Raji (cell line): ENCODE data around the gene SLC37A3.

Experiments used
- POLR2A ChIP-seq: IDR thresholded peaks from 2 replicates; pipeline ENCODE4 v1.6.1; 2011; ENCODE audit warnings: low read depth, low read length, control low read depth; ENCODE audit not compliant: insufficient read depth

The SLC37A3 gene

DNA sequence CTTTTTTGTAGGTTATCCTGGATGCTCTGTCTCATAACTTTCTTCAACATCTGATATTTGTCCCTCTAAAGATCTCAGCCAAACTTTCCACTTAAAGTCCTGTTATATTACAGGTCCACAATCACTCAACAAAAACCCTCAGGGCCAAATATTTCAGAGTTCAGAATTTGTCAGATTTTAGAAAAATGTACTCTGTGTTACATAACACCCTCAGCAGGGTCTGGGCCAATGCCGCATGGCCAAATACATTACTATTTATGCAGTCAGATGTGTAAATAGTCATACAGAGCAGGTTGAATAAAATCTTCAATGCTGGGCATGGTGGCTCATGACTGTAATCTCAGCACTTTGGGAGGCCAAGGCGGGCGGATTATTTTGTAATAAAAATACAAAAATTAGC lies 17.0 kb upstream of the SLC37A3 start:
- TF ChIP-seq POLR2A: no peak

DNA sequence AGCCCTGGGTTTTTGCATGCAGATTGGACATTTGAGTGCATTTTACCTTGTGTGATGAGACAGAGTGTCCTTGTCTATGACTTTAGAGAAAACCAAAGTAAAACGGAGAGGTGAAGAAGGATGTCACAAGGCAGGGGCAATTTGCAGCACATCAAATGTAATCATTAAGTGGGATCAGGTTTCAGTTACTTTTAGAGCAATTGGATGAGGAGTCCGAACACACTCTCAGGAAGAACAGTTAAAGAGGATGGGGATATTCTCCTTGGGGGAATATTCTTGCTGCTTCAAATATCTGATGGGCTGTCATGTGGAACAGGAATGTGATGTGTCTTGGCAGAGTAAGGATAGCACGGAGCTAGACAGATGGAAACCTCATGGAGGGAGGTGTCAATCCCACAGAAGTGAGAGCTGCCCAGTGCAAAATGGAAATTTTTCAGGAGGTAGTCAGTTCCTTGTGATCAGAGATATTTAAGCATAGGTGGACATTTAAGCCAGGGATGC lies 6.3 kb upstream of the SLC37A3 start:
- TF ChIP-seq POLR2A: no peak

DNA sequence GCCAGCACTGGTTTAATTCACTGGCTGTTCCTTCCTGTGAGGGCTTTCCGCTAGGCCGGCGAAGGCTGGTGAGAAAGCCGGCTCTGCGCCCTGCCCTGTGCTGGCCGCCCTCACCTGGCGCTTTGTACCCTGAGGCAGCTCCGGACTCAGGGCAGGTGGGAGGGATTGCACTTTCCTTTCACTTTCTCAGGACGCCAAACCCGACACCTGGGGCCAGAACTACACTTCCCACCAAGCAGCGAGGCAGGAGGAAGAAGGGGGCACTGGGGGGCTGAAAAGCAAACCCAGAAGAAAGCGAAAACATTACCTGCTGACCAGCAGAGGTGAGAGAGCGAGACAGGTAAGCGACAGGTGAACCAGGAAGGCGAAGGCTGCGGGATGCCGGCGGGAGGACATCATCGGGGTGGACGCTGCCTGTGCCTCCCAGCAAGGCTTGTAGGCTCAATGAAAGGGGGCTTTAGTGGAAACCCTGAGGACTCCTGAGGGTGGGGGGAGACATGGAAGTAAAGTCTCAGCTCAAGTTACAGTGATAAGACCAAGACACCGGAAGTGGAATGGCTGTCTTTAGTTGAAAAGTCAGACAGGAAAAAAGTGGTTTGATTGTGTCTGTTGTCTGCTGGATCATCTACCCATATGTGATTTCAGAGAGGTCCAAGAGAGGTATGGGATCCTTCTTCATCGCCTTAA lies 5.7 kb upstream of the SLC37A3 start, which contains the start of gene RAB19:
TSS of gene RAB19 (plus strand) at position 181 of the 687 bp plus-strand sequence. CDS start 3,589 bp downstream, outside the sequence.
- TF ChIP-seq POLR2A: no peak

DNA sequence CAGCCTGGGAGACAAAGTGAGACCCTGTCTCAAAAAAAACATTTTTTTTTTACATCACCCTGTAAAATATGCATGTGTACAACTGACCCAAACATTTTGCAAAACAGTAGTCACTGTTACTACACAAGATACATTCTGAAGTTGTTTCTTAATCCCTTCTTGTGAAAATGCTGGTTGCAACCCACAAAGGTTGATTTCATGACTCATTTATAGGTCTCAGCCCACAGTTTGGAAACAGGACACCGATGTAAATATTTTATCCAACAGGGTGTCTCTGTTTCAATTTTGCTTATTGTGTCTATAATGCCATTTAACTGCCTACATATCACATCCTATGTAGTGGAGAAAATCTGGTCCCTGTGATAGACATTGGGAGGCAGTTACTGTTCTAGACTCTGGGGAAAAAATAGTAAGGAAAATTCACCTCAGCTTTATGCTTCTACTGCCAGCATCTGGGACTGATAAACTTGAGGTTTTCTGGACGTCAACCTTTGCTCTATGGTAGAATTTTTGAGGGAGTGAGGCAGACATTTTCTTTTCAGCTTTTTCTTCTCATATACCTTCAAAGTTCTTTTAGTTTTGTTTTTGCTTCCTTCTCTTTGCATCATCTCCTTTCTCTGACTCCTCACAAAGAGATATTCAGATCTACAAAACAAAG lies 4.0 kb upstream of the SLC37A3 start:
- TF ChIP-seq POLR2A: no peak

DNA sequence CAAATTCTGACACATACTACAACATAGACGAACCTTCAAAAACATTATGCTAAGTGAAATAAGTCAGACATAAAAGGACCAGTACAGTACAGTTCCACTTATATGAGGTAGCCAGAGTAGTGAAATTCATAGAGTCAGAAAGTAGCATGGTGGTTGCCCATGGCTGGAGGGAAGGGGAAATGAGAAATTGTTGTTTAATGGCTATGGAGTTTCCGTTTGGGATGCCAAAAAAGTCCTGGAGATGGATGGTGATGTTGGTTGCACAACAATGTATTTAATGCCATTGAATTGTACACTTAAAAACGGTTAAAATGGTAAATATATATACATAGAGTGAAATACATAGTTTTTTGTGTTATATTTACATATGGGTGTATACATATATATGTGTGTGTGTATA lies 2.1 kb upstream of the SLC37A3 start:
- TF ChIP-seq POLR2A: no peak

DNA sequence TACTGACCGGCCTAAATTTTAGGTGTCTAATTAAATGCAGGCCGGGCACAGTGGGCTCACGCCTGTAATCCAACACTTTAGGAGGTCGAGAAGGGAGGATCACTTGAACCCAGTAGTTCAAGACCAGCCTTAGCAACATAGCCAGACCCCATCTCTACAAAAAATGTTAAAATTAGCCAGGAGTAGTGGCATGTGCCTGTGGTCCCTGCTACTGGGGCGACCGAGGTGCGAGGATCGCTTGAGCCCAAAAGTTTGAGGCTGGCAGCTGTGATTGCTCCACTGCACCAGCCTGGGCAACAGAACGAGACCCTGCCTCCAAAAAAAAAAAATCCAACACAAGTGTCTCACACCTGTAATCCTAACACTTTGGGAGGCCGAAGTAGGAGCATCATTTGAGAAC lies 491 bp upstream of the SLC37A3 start:
- TF ChIP-seq POLR2A: no peak

DNA sequence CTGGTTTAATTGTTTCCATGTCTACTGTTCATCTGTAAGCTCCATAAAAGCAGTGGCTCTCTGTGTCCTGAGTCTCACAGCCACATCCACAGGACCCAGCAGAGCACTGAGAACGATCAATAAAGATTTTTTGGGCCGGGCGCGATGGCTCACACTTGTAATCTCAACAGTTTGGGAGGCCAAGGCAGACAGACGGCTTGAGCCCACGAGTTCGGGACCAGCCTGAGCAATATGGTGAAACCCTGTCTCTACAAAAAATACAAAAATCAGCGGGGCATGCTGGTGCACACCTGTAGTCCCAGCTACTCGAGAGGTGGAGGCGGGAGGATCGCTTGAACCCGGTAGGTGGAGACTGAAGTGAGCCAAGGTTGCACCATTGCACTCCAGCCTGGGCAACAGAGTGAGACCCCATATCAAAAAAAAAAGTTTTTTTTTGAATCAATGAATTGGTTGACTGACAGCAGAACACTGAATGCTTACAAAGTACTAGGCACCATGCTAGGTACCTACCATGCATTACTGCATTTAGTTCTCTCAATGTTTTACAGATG lies 4.5 kb downstream of the SLC37A3 start:
- TF ChIP-seq POLR2A: no peak

DNA sequence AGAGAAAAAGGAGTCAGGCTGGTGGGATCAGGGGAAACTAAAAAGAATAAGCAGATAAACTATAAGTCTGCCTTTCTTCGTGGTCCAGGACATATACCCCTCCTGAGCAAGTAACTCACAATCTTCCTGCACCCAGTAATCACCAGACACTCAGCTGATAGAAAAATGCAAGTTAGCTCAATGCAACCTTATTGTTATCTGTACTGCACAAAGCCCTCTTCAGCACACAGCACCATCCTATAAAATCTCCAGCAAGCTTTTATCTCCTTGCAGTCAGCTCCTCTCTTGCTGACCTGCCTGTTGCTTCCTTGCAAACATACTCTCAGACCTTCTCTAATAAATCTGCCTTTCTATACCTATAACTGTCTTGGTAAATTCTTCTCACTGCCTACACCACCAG lies 6.7 kb downstream of the SLC37A3 start:
- TF ChIP-seq POLR2A: no peak

DNA sequence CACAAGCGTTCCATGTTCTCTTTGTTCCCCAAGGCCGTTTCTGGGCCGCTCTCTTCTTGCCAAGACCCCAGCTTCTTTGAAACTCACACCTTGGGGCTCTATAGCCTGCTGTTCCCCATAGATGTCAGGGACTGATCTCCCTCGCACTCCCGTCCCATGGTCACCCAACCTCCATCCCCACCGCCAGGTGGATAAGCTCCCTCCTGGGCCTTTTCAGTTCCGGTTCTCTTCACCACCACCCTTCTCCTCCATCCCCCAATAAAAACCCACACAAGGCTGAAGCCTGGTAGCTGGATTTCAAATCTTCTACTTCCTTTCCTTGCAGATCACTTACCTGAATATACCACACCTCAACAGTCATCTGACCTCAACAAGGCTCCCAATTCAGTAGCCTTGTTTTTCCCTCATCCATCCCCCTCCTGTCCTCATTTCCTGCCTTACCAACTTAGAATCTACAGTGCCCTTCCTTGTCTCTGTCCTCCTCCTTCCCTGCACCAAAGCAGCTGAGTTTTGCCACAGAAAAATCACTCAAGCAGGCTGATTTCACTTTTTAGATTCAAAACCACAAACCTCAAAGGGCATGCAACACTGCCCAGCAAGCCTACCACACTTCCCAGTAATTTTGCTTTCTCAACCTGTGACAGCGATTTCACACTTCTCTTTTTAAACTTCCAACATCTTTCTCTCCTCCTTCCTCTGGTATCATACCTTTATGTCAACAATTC lies 7.7 kb downstream of the SLC37A3 start:
- no peak for TF ChIP-seq POLR2A

DNA sequence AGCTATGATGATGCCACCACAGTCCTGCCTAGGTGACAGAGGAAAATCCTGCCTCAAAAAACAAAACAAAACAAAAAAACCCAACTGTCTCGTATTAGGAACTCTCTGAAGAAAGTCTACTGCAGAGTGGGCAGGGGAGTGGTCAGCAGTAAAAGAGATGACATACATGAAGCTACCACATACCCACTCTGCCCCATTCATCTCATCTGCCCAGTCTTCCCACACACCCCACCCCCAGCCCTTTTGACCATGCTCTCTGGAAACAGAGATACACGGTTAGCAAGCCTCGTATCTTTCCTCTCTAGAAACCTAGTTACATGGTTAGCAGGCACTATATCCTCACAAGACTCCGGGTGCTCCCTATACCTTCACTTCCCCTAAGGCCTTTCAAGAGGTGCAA lies 8.3 kb downstream of the SLC37A3 start:
- no peak for TF ChIP-seq POLR2A

DNA sequence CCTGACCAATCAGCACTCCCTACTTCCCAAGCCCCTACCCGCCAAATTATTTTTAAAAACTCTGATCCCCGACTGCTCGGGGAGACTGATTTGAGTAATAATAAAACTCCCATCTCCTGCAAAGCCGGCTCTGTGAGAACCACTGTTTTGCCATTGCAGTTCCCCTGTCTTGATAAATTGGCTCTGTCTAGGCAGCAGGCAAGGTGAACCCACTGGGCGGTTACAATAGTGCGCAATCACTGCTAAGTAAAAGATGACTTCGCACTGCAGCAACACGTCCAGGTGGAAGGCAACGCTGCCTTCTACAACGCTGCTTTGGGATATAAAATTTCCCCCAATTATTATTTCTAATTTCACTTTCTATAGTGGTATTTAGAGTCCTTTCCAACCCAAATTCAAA lies 8.9 kb downstream of the SLC37A3 start:
- TF ChIP-seq POLR2A: no peak

DNA sequence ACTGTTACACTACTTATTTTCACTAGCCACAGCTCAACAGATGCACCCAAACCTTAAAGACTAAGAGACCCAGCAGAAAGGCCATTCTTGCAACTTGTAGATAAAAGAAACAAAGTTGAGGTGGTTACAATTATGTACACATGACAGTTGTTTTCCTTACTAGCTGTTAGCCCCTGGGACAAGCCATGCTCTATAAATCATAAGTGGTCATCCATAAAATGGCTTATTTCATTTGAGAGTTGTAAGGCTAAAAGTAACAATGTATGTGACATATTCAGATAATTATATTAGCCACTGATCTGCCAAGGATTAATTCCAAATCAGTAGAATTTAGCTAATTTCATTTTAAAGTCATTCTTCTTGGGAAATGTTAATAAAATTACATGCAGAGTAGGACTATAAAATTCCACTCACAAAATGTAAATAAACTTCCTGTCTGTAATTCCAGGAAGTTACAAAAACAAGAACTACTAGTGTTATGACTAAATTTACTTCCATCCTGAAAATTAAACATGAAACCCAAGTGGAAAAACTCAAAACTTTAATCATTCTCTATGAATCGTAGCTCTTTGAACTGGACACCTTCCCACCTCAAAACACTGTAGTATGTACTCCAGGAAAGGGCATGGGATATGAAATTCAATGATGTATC lies 13.3 kb downstream of the SLC37A3 start:
- no peak for TF ChIP-seq POLR2A

DNA sequence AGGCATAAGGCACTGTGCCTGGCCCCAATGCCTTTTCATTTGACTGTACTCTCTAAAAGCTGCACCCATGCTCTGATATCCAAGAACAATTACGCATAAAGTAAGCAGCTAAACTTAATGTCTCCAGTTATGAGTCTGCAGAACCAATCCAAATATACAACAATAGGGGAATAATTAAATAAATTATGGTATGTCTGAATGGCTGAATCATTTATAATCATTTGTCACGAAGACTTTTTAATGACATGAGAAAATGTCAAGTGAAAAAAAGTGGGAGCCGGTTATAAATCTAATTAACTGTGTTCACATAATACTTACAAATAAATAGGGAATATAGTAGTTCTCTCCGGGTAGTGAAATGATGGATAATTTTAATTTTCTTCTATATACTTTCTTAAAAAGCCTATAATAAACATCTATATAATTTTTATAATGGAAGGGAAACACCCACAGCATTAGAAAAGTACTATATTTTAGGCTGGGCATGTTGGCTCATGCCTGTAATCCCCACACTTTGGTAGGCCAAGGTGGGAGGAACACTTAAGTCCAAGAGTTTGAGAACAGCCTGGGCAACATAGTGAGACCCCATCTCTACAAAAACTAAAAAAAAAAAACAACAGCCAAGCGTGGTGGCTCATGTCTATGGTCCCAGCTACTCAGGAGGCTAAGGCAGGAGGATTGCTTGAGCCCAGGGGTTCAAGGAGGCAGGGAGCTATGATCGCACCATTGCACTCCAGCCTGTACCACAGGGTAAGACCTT lies 14.2 kb downstream of the SLC37A3 start:
- TF ChIP-seq POLR2A: no peak

DNA sequence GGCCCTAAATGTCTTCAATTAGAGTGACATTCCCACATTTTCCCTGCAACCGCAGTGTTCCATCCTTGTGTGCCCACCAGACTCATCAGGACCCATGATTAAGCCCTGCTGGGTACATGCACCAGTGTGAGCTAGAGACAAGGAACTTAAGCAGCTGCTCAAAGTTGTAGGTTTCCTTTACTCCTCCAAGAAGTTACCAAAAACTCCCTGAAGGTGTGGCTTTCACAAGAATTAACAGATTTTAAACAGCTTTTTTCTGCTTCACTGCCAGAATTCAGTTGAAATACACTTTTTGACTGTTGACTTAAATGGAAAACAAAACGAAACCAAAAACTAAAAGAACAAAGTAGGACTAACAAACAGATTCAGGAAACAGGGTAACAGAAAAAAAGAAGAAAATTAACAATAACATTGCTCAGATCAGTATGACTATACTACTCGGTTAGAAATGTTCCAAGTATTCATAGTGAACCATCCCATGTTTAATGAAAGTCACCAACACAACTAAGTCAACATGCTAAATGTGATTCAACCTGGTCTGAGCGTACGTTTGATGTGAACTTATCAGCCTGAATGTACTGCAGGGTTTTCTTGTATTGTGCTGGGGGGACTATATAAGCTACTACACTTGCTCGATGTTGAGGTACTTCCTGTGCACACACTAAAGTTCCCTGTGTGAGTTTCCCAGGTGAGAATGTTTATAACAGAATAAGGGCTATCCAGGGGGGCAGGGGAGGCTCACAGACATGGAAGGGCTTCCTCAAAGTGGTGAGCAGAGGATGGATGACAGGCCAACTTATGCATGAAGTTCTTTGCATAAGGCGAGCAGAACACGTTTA lies 22.2 kb downstream of the SLC37A3 start:
- TF ChIP-seq POLR2A: no peak

DNA sequence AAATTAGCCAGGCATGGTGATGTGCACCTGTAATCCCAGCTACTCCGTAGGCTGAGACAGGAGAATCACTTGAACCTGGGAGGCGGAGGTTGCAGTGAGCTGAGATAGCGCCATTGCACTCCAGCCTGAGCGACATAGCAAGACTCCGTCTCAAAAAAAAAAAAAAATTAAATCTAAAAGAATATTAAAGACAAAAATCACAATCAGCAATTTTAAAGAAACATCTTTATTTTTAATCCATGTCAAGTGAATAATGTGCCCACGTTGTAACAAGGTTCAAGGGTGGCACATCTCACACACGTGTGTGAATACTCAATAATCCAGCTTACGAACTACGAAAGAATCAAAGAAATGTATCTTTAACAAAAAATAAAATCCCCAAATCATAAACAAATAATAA lies 23.0 kb downstream of the SLC37A3 start:
- TF ChIP-seq POLR2A: no peak
